ENCODE data around the gene MFSD12.

- TF ChIP-seq CTCF (IDR thresholded peaks at IDR 0.05) (no peak), POLR2A (IDR thresholded peaks at IDR 0.05) (no peak)
Observed at GRCh38 chr19:3521104-3521445, 36.3 kb downstream of the MFSD12 start.
